AG09309 (cell line): ENCODE measurements around the gene PRAMEF4.
"Not testable (repeated sequence)": the region's sequence is repeated elsewhere in the genome, so short reads cannot be mapped to it uniquely, and the experiment has no call there.

Experiments used
- DNase-seq: peaks from one replicate; pipeline ENCODE4 v3.0.0-alpha.2; 2010; ENCODE audit warnings: low read depth
- H3K4me3 ChIP-seq: 2 replicates; pipeline ENCODE4 v1.5.1; 2011; ENCODE audit warnings: mild to moderate bottlenecking, low read depth, low read length, moderate library complexity; ENCODE audit not compliant: control insufficient read depth
- CTCF ChIP-seq: IDR thresholded peaks from 2 replicates; pipeline ENCODE4 v1.5.1; 2011; ENCODE audit warnings: mild to moderate bottlenecking, low read depth, low read length, inconsistent platforms; ENCODE audit not compliant: insufficient read depth, control insufficient read depth; ENCODE audit errors: missing control alignments

PRAMEF4 gene

GRCh38 chr1:12886101-12886500 is at the start of gene PRAMEF4:
Gene PRAMEF4 (minus strand): TSS chr1:12886201. CDS start chr1:12883394, 2,807 bp downstream.
- DNase-seq, H3K4me3 ChIP-seq: not testable (repeated sequence)

GRCh38 chr1:12924368-12924767 is 38.4 kb upstream of the PRAMEF4 start:
- not testable (repeated sequence) for H3K4me3 ChIP-seq, DNase-seq

- not testable (repeated sequence) for DNase-seq
Measured at GRCh38 chr1:12921749-12922148, 35.7 kb upstream of the PRAMEF4 start.

GRCh38 chr1:12916310-12916709 is 30.3 kb upstream of the PRAMEF4 start, which contains the start of gene PRAMEF7:
Gene PRAMEF7 (plus strand): TSS chr1:12916610. CDS start chr1:12917693, 1,083 bp downstream.
- not testable (repeated sequence) for H3K4me3 ChIP-seq, DNase-seq

More at GRCh38 chr1:12921749-12922148, 35.7 kb upstream of the PRAMEF4 start:
- H3K4me3 ChIP-seq, result not testable (repeated sequence)

- H3K4me3 ChIP-seq, DNase-seq: not testable (repeated sequence)
Measured at GRCh38 chr1:12903793-12904572, 18.0 kb upstream of the PRAMEF4 start.

GRCh38 chr1:12899186-12899585 is 13.2 kb upstream of the PRAMEF4 start:
- not testable (repeated sequence) for H3K4me3 ChIP-seq

GRCh38 chr1:12898170-12898569 is 12.2 kb upstream of the PRAMEF4 start, which contains the start of gene PRAMEF10:
Gene PRAMEF10 (minus strand): TSS chr1:12898270. CDS start chr1:12895847, 2,423 bp downstream.
- H3K4me3 ChIP-seq, DNase-seq: not testable (repeated sequence)

More at GRCh38 chr1:12899186-12899585, 13.2 kb upstream of the PRAMEF4 start:
- not testable (repeated sequence) for DNase-seq

GRCh38 chr1:12878453-12878852 is 7.5 kb downstream of the PRAMEF4 start:
- not testable (repeated sequence) for H3K4me3 ChIP-seq, DNase-seq

- not testable (repeated sequence) for H3K4me3 ChIP-seq, DNase-seq
Measured at GRCh38 chr1:12863131-12863880, 22.7 kb downstream of the PRAMEF4 start.

- H3K4me3 ChIP-seq, DNase-seq: not testable (repeated sequence)
Measured at GRCh38 chr1:12856786-12857185, 29.2 kb downstream of the PRAMEF4 start, which contains the start of gene PRAMEF2. Gene PRAMEF2 (plus strand): TSS chr1:12857086. CDS start chr1:12859010, 1,924 bp downstream.

- no peak for DNase-seq
- no peak for TF ChIP-seq CTCF
- no peak overlapping the region for H3K4me3 ChIP-seq
Measured at GRCh38 chr1:12851779-12852178, 34.2 kb downstream of the PRAMEF4 start.

GRCh38 chr1:12848620-12849019 is 37.4 kb downstream of the PRAMEF4 start, which contains the start of gene HNRNPCL1:
Gene HNRNPCL1 (minus strand): TSS chr1:12848720. CDS start chr1:12848289, 431 bp downstream.
- DNase-seq, H3K4me3 ChIP-seq: not testable (repeated sequence)

GRCh38 chr1:12833251-12833650 is 52.8 kb downstream of the PRAMEF4 start:
- not testable (repeated sequence) for H3K4me3 ChIP-seq, DNase-seq

- not testable (repeated sequence) for H3K4me3 ChIP-seq, DNase-seq
Measured at GRCh38 chr1:12831310-12831709, 54.7 kb downstream of the PRAMEF4 start, which contains the start of gene PRAMEF11. Gene PRAMEF11 (minus strand): TSS chr1:12831410. CDS start chr1:12828789, 2,621 bp downstream.
